ENCODE measurements around the gene FASN. TPM values are rescaled to one million over a fixed set of nuclear protein-coding genes. Genes with fewer than 3 reads are reported as not detected.

FASN gene
- total RNA-seq, 1 donor from 2014 or later = 90.9 TPM

- Histone ChIP-seq H3K4me3 (no peak overlapping the region), H3K36me3 (peaks cover 15 to 33% of the 10 kb centered on the region in 2 donors), H3K9me3 (no peaks in the 10 kb centered on the region), H3K27ac (no peak overlapping the region), H3K27me3 (no peaks in the 10 kb centered on the region), H3K4me1 (peaks cover 17 to 18% of the 10 kb centered on the region in 2 donors)
- intact Hi-C loops (cut with DNase I) = no loop called here
- TF ChIP-seq CTCF (IDR thresholded peaks at IDR 0.05) = no peak
- DNase-seq (ENCODE audit: low spot score in 2 of 2) = no peak
Measured at GRCh38 chr17:82047914-82048570, 50.0 kb downstream of the FASN start.

GRCh38 chr17:82047379-82047778, 50.7 kb downstream of the FASN start:
- H3K4me1 ChIP-seq = peaks cover 11 to 12% of the 10 kb centered on the region in 2 donors
- H3K36me3 ChIP-seq = peaks cover 15 to 33% of the 10 kb centered on the region in 2 donors
- no peak for TF ChIP-seq CTCF (IDR thresholded peaks at IDR 0.05)
- intact Hi-C loops (cut with DNase I) = no loop called here
- H3K27ac ChIP-seq = no peak overlapping the region
- H3K9me3 ChIP-seq = no peaks in the 10 kb centered on the region
- H3K27me3 ChIP-seq = no peaks in the 10 kb centered on the region
- DNase-seq (ENCODE audit: low spot score in 2 of 2) = no peak
- H3K4me3 ChIP-seq = no peak overlapping the region

DNA sequence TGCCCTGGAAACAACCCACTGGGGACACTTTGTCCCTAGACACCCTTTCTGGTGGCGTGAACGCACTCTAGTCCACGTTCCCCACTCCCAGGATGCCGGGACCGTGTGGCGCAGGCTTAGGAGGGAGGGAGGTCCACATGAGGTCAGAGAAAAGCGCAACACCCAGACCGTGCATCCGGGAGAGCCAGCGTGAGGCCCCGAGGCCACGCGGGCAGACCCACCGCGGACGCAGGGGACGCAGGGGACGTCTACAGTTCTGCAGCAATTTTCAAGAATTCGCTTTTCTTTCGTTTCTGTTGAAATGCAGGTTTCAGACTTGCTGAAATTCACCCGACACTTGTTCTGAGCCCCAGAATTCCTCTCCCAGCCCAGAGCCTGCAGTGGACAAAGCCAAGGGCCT, 51.1 kb downstream of the FASN start:
- TF ChIP-seq CTCF (IDR thresholded peaks at IDR 0.05) = no peak
- Histone ChIP-seq H3K9me3 (no peaks in the 10 kb centered on the region), H3K27me3 (no peaks in the 10 kb centered on the region), H3K4me1 (peaks cover 9 to 10% of the 10 kb centered on the region in 2 donors), H3K27ac (no peak overlapping the region), H3K4me3 (no peak overlapping the region), H3K36me3 (peaks cover 15 to 33% of the 10 kb centered on the region in 2 donors)
- no peak for DNase-seq (ENCODE audit: low spot score in 2 of 2)
- intact Hi-C loops (cut with DNase I) = no loop called here

GRCh38 chr17:82045936-82046484, 52.0 kb downstream of the FASN start:
- no peak for DNase-seq (ENCODE audit: low spot score in 2 of 2)
- Histone ChIP-seq H3K9me3 (no peaks in the 10 kb centered on the region), H3K27me3 (no peaks in the 10 kb centered on the region), H3K36me3 (peaks cover 15 to 33% of the 10 kb centered on the region in 2 donors), H3K4me3 (no peak overlapping the region), H3K27ac (no peak overlapping the region), H3K4me1 (peaks cover 9% of the 10 kb centered on the region in 2 donors)
- intact Hi-C loops (cut with DNase I) = no loop called here
- TF ChIP-seq CTCF (IDR thresholded peaks at IDR 0.05) = no peak

DNA sequence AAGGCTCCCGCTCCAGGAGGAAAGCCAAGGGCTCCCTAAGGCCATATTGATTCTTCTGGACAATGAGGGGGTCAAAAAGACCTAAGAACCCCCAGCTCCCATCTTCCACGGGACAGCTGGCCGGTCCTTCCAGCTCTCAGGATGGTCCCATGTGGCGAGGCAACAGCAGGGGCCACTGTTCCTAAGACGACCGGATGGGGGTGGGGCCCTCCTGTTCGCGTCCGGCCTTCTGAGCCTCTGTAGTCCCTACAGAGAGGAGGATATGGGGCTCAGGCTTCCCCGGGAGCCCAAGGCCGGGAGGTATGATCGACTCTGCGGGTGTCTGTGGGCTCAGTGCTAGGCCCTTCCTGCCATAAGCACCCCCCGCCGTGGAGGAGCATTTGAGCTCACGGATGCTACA, 54.5 kb downstream of the FASN start:
- no peak for TF ChIP-seq CTCF (IDR thresholded peaks at IDR 0.05)
- intact Hi-C loops (cut with DNase I) = no loop called here
- H3K27me3 ChIP-seq = no peaks in the 10 kb centered on the region
- H3K4me3 ChIP-seq = no peak overlapping the region
- H3K9me3 ChIP-seq = no peaks in the 10 kb centered on the region
- no peak overlapping the region for H3K27ac ChIP-seq
- DNase-seq (ENCODE audit: low spot score in 2 of 2) = no peak
- H3K36me3 ChIP-seq = peaks cover 7 to 16% of the 10 kb centered on the region in 2 donors
- H3K4me1 ChIP-seq = no peaks in the 10 kb centered on the region

All from ascending aorta (tissue), 2 donors.